ENCODE results near the gene PPA2.

Gene PPA2

GRCh38 chr4:105373324-105373723 lies 100.5 kb downstream of the PPA2 start:
- H3K4me1 ChIP-seq = no peaks in the 10 kb centered on the region
- no peak for DNase-seq
- H3K36me3 ChIP-seq = no peaks in the 10 kb centered on the region
- no peak overlapping the region for H3K4me3 ChIP-seq (ENCODE audit: low read depth, low read length)
- no peaks in the 10 kb centered on the region for H3K27me3 ChIP-seq
- H3K9me3 ChIP-seq = no peaks in the 10 kb centered on the region
- TF ChIP-seq, protein P1, sequence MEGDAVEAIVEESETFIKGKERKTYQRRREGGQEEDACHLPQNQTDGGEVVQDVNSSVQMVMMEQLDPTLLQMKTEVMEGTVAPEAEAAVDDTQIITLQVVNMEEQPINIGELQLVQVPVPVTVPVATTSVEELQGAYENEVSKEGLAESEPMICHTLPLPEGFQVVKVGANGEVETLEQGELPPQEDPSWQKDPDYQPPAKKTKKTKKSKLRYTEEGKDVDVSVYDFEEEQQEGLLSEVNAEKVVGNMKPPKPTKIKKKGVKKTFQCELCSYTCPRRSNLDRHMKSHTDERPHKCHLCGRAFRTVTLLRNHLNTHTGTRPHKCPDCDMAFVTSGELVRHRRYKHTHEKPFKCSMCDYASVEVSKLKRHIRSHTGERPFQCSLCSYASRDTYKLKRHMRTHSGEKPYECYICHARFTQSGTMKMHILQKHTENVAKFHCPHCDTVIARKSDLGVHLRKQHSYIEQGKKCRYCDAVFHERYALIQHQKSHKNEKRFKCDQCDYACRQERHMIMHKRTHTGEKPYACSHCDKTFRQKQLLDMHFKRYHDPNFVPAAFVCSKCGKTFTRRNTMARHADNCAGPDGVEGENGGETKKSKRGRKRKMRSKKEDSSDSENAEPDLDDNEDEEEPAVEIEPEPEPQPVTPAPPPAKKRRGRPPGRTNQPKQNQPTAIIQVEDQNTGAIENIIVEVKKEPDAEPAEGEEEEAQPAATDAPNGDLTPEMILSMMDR (IDR thresholded peaks at IDR 0.05; ENCODE audit: low read depth, low read length) = no peak

DNA sequence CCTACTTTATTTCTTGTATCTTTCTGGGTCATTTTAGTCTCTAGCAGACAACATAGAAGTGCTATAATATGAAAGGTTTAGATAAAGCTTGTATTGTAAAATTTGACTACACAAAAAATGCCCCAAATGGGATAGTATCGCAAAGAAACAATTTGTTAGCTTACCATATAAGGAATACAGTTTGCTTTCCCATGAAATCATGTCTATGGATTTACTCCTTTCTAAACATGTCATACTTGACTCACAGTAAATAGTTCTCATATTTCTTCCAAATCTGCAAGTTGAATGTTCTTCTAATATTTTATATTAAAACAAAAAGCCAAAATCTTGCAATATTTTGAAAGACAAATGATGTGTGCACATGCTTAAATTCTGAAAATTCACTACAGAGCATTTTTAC lies 103.9 kb downstream of the PPA2 start:
- Histone ChIP-seq H3K4me3 (ENCODE audit: low read depth, low read length) (no peak overlapping the region), H3K27me3 (no peaks in the 10 kb centered on the region), H3K4me1 (no peaks in the 10 kb centered on the region), H3K36me3 (peaks cover 3% of the 10 kb centered on the region), H3K9me3 (peaks cover 3% of the 10 kb centered on the region; the same call in 1 of the 2 replicates)
- no peak for DNase-seq
- TF ChIP-seq, protein P1 (IDR thresholded peaks at IDR 0.05; ENCODE audit: low read depth, low read length) = no peak

- Histone ChIP-seq H3K4me3 (ENCODE audit: low read depth, low read length) (no peak overlapping the region), H3K4me1 (no peaks in the 10 kb centered on the region), H3K9me3 (peaks cover 2% of the 10 kb centered on the region; the same call in 1 of the 2 replicates), H3K36me3 (no peaks in the 10 kb centered on the region), H3K27me3 (no peaks in the 10 kb centered on the region)
- no peak for DNase-seq
- TF ChIP-seq, protein P1 (IDR thresholded peaks at IDR 0.05; ENCODE audit: low read depth, low read length) = no peak
Observed at GRCh38 chr4:105361053-105361452, 112.8 kb downstream of the PPA2 start.

- Histone ChIP-seq H3K4me3 (ENCODE audit: low read depth, low read length) (no peak overlapping the region), H3K9me3 (no peaks in the 10 kb centered on the region), H3K36me3 (no peaks in the 10 kb centered on the region), H3K27me3 (no peaks in the 10 kb centered on the region), H3K4me1 (no peaks in the 10 kb centered on the region)
- DNase-seq = no peak
- TF ChIP-seq, protein P1 (IDR thresholded peaks at IDR 0.05; ENCODE audit: low read depth, low read length) = no peak
Observed at GRCh38 chr4:105357258-105357980, 116.4 kb downstream of the PPA2 start.

DNA sequence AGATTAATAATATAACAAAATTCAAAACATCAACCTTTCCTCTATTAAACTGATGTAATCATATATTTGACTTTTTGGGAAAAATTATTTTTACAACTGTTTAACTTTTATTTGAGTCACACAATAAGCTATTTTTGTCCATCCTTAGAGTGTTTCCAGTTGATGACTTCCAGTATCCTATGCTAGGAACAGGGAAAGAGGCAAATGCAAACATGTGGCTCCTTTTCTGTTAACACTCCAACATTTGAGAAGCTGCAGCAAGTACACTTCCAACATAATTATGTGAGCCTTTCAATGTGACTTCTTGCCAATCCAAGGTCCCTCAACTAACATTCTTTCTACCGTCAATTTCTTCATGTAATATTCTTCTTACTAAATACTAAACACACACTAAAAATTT lies 117.7 kb downstream of the PPA2 start:
- TF ChIP-seq, protein P1 (IDR thresholded peaks at IDR 0.05; ENCODE audit: low read depth, low read length) = no peak
- no peaks in the 10 kb centered on the region for H3K27me3 ChIP-seq
- no peaks in the 10 kb centered on the region for H3K4me1 ChIP-seq
- H3K36me3 ChIP-seq = no peaks in the 10 kb centered on the region
- no peaks in the 10 kb centered on the region for H3K9me3 ChIP-seq
- DNase-seq = no peak
- H3K4me3 ChIP-seq (ENCODE audit: low read depth, low read length) = no peak overlapping the region

GRCh38 chr4:105352826-105353225 lies 121.0 kb downstream of the PPA2 start:
- TF ChIP-seq, protein P1 (IDR thresholded peaks at IDR 0.05; ENCODE audit: low read depth, low read length) = no peak
- H3K9me3 ChIP-seq = no peaks in the 10 kb centered on the region
- DNase-seq = no peak
- H3K36me3 ChIP-seq = no peaks in the 10 kb centered on the region
- no peaks in the 10 kb centered on the region for H3K4me1 ChIP-seq
- no peak overlapping the region for H3K4me3 ChIP-seq (ENCODE audit: low read depth, low read length)
- H3K27me3 ChIP-seq = no peaks in the 10 kb centered on the region

All from BE2C (cell line).